HepG2 (cell line): ENCODE measurements around the gene PLEKHB2. TPM values are rescaled to one million over a fixed set of nuclear protein-coding genes. Genes with fewer than 3 reads are reported as not detected.

Source experiments
- BCL3 ChIP-seq: sonication (generic); formaldehyde crosslinking; IDR thresholded peaks from 2 replicates; pipeline ENCODE4 v1.5.1; 2020; ENCODE audit warnings: mild to moderate bottlenecking, missing genetic modification reagents, moderate library complexity
- GMEB2 ChIP-seq: IDR thresholded peaks from 2 replicates; pipeline ENCODE4 v1.6.1; 2016; ENCODE audit warnings: missing biosample characterization, missing genetic modification reagents, low read depth
- HOXA3 ChIP-seq: sonication (generic); formaldehyde crosslinking; IDR thresholded peaks from 2 replicates; pipeline ENCODE4 v1.5.0; 2020; ENCODE audit warnings: missing genetic modification reagents
- LRRFIP1 ChIP-seq: sonication (generic); formaldehyde crosslinking; conservative IDR thresholded peaks from 2 replicates; pipeline ENCODE4 v1.4.0; 2020; ENCODE audit warnings: missing genetic modification reagents
- MYNN ChIP-seq: sonication (generic); formaldehyde crosslinking; IDR thresholded peaks from 2 replicates; pipeline ENCODE4 v1.4.0; 2020; ENCODE audit warnings: mild to moderate bottlenecking, low read depth, missing genetic modification reagents
- MYPOP ChIP-seq: sonication (generic); formaldehyde crosslinking; IDR thresholded peaks from 2 replicates; pipeline ENCODE4 v1.8.1; 2023; ENCODE audit warnings: mild to moderate bottlenecking, moderate library complexity, missing genetic modification reagents
- NFE2 ChIP-seq: sonication (generic); formaldehyde crosslinking; IDR thresholded peaks from 2 replicates; pipeline ENCODE4 v1.4.0; 2020; ENCODE audit warnings: missing genetic modification reagents
- PRMT3 ChIP-seq: sonication (generic); formaldehyde crosslinking; IDR thresholded peaks from 2 replicates; pipeline ENCODE4 v1.8.1; 2022; ENCODE audit warnings: low read depth, mild to moderate bottlenecking, moderate library complexity, missing genetic modification reagents, borderline replicate concordance
- RAD21 ChIP-seq: fragments of 450-650 bp; formaldehyde crosslinking; IDR thresholded peaks from 2 replicates; pipeline ENCODE4 v1.5.0; 2020; ENCODE audit warnings: mild to moderate bottlenecking
- SOX6 ChIP-seq, 2 experiments: fragments of 450-650 bp in 1 of 2; sonication (generic) in 1 of 2; formaldehyde crosslinking in 1 of 2; IDR thresholded peaks; 2 replicates each; pipeline versions ENCODE4 v1.4.0 to v1.6.1; 2017 to 2020; ENCODE audit warnings: antibody characterized with exemption in 1 of 2, mild to moderate bottlenecking in 1 of 2, missing genetic modification reagents in 1 of 2
- TEF ChIP-seq: sonication (generic); formaldehyde crosslinking; IDR thresholded peaks from 2 replicates; pipeline ENCODE4 v1.5.0; 2020; ENCODE audit warnings: missing genetic modification reagents
- ZNF280B ChIP-seq: sonication (generic); formaldehyde crosslinking; IDR thresholded peaks from 2 replicates; pipeline ENCODE4 v1.5.0; 2020; ENCODE audit warnings: missing genetic modification reagents, mild to moderate bottlenecking, borderline replicate concordance
- ZNF317 ChIP-seq: sonication (generic); formaldehyde crosslinking; IDR thresholded peaks from 2 replicates; pipeline ENCODE4 v1.5.0; 2020; ENCODE audit warnings: mild to moderate bottlenecking, missing genetic modification reagents
- ZNF354B ChIP-seq: sonication (generic); formaldehyde crosslinking; IDR thresholded peaks from 2 replicates; pipeline ENCODE4 v1.8.0; 2022; ENCODE audit warnings: mild to moderate bottlenecking, missing genetic modification reagents
- ZNF552 ChIP-seq: sonication (generic); formaldehyde crosslinking; IDR thresholded peaks from 2 replicates; pipeline ENCODE4 v1.9.0; 2022; ENCODE audit warnings: missing genetic modification reagents, mild to moderate bottlenecking, borderline replicate concordance
- ZNF773 ChIP-seq: sonication (generic); formaldehyde crosslinking; IDR thresholded peaks from 2 replicates; pipeline ENCODE4 v1.4.0; 2020; ENCODE audit warnings: missing genetic modification reagents, borderline replicate concordance
- ZNF878 ChIP-seq: sonication (generic); formaldehyde crosslinking; IDR thresholded peaks from 2 replicates; pipeline ENCODE4 v1.8.1; 2023; ENCODE audit warnings: mild to moderate bottlenecking, missing genetic modification reagents, moderate library complexity
- polyA plus RNA-seq, 8 experiments: library from polyadenylated mRNA; depleted of rRNA in 3 of 8; stranded (reverse) in 7 of 8; unstranded in 1 of 8; fragments of >200 nt; fragmentation: Illumina TruSeq in 4 of 8; extraction: Trizol in 4 of 8; gene quantifications; 2 replicates each; pipeline versions ENCODE4 v1.2.1 to v1.2.3, GENCODE V29; 2011 to 2016; ENCODE audit warnings: low read depth in 4 of 8, missing spikeins in 1 of 8, mixed read lengths in 1 of 8; ENCODE audit not compliant: insufficient read depth in 1 of 8
- total RNA-seq, 5 experiments: library from RNA; depleted of rRNA; stranded (reverse); fragments of >200 nt; fragmentation: Illumina TruSeq; extraction: Trizol; gene quantifications; 2 replicates each; pipeline ENCODE4 v1.2.3, GENCODE V29; 2016; ENCODE audit warnings: low read depth in 1 of 5

Gene PLEKHB2
- total and polyA plus RNA-seq, 2 of the 13 experiments (the other 11 are each of a cell fraction or from before 2014, with no cell fraction given): 73.0 to 78.9 TPM

DNA sequence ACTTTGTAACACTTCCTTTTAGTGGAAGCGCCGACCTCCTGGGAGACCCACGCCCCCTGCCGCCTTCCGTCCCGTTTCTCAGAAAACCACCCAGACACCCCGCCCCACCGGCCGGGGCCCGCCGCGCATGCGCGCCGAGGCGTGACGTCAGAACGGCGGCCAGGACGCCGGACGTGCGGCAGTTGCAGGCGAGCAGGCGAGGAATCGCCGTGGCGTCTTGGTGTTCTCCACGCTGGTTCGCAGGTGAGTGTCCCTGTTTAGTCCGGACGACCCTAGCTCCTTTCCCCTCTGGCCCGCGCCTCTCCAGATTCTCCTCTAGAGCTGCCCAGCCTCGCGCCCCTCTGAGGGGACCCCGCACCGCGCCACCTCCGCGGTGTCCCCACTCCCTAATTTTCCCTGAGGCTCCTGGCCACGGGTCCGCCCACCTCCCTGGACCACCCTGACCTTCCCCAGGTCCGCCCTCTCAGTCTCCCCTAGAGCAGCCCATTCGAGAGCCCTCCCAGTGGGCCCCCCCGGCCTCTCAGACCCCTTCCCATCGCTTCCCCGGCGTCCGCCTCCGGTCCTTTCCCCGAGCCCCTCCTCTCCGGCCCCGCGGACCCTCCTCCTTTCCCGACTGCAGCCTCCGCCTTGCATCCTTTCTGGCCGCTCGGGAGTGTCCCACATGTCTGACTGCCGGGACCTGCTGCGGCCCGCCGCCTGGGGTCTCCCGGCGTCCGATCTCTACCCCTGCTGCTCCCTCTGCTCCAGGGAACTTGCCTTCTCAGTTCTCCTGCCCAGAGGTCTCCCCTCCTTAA, at the start of gene PLEKHB2 (continued):
- TF ChIP-seq MYNN (CRISPR knock-in tag) (no peak), ZNF773 (CRISPR knock-in tag) (no peak), LRRFIP1 (no peak), TEF (no peak), ZNF878 (0 out of 2 replicates have a peak, but pooled peaks have one; percentile 44), MYPOP (CRISPR knock-in tag) (peak; percentile 28; the same call in 1 of the 2 replicates), RAD21 (CRISPR knock-in tag) (no peak), HOXA3 (CRISPR knock-in tag) (peak; percentile 92), PRMT3 (CRISPR knock-in tag) (0 out of 2 replicates have a peak, but pooled peaks have one; percentile 19), ZNF354B (CRISPR knock-in tag) (no peak), ZNF280B (CRISPR knock-in tag) (peak; percentile 75), ZNF552 (peak; percentile 85), GMEB2 (peak; percentile 60; the same call in 1 of the 2 replicates), ZNF317 (CRISPR knock-in tag) (peak; percentile 58; the same call in 1 of the 2 replicates), NFE2 (CRISPR knock-in tag) (no peak), BCL3 (CRISPR knock-in tag) (peak; percentile 66; the same call in 1 of the 2 replicates), SOX6 (IDR thresholded peaks at IDR 0.05) (no peak), SOX6 (CRISPR knock-in tag; IDR thresholded peaks at IDR 0.05) (peak; percentile 29)
